PC-9 (cell line): ENCODE data around the gene PBX3. TPM values are rescaled to one million over a fixed set of nuclear protein-coding genes. Genes with fewer than 3 reads are reported as not detected.

Source experiments
- BruUV-seq: library from RNA; stranded (reverse); fragments of 400-500 nt; replicated peaks from 2 replicates; lab custom pipeline; 2021; lab: Mats Ljungman, UMichigan
- CTCF ChIA-PET: fragments of 300-600 bp; sonication (Branson Sonifier 250); formaldehyde crosslinking; loops from one replicate; lab custom pipeline; 2022; ENCODE audit warnings: antibody characterized with exemption; lab: Charles Lee
- POLR2A ChIA-PET: fragments of 300-600 bp; sonication (Branson Sonifier 250); formaldehyde crosslinking; loops from one replicate; lab custom pipeline; 2022; ENCODE audit warnings: antibody characterized with exemption; ENCODE audit not compliant: unreplicated experiment; lab: Charles Lee
- DNase-seq, 2 experiments: peaks; one replicate each; pipeline versions ENCODE4 v3.0.0 to v3.0.0-alpha.2; 2015 to 2022; ENCODE audit warnings: mixed read lengths in 1 of 2
- H2AFZ ChIP-seq: fragments of 200-600 bp; sonication (generic); 2 replicates; pipeline ENCODE4 v1.8.1; 2017; ENCODE audit warnings: antibody characterized with exemption
- H3F3A ChIP-seq: fragments of 200-600 bp; sonication (generic); 2 replicates; pipeline ENCODE4 v1.8.1; 2017; ENCODE audit warnings: antibody characterized with exemption, mild to moderate bottlenecking, low read depth; ENCODE audit not compliant: insufficient read depth
- H3K27ac ChIP-seq: fragments of 200-600 bp; sonication (generic); 2 replicates; pipeline ENCODE4 v1.6.1; 2016; ENCODE audit warnings: mixed run types
- H3K27me3 ChIP-seq: fragments of 200-600 bp; sonication (generic); 2 replicates; pipeline ENCODE4 v1.6.1; 2016; ENCODE audit warnings: low read depth, mixed run types; ENCODE audit not compliant: insufficient read depth
- H3K36me3 ChIP-seq: fragments of 200-600 bp; sonication (generic); 2 replicates; pipeline ENCODE4 v1.6.1; 2016; ENCODE audit warnings: low read depth, mixed run types
- H3K4me1 ChIP-seq: fragments of 200-600 bp; sonication (generic); replicated peaks from 2 replicates; pipeline ENCODE4 v1.6.1; 2016; ENCODE audit warnings: mixed run types; ENCODE audit not compliant: insufficient read depth
- H3K4me2 ChIP-seq: fragments of 200-600 bp; sonication (generic); 2 replicates; pipeline ENCODE4 v1.6.1; 2017; ENCODE audit warnings: mixed run types
- H3K4me3 ChIP-seq: fragments of 200-600 bp; sonication (generic); 2 replicates; pipeline ENCODE4 v1.6.1; 2016; ENCODE audit warnings: mixed run types
- H3K79me2 ChIP-seq: fragments of 200-600 bp; sonication (generic); 2 replicates; pipeline ENCODE4 v1.6.1; 2017; ENCODE audit warnings: low read depth, mixed run types
- H3K9me2 ChIP-seq: fragments of 200-600 bp; sonication (generic); 2 replicates; pipeline ENCODE4 v1.8.1; 2017; ENCODE audit warnings: mild to moderate bottlenecking; ENCODE audit not compliant: insufficient read depth
- H3K9me3 ChIP-seq: fragments of 200-600 bp; sonication (generic); 2 replicates; pipeline ENCODE4 v1.8.1; 2016; ENCODE audit warnings: low read depth; ENCODE audit not compliant: insufficient read depth
- H4K20me1 ChIP-seq: fragments of 200-600 bp; sonication (generic); 2 replicates; pipeline ENCODE4 v1.8.1; 2017; ENCODE audit not compliant: insufficient read depth
- EZH2 ChIP-seq: fragments of 200-600 bp; sonication (generic); IDR thresholded peaks from 2 replicates; pipeline ENCODE4 v1.8.0; 2017; ENCODE audit warnings: antibody characterized with exemption, low read depth
- intact Hi-C: fragments of 100-400 bp; cut with micrococcal nuclease; formaldehyde crosslinking; loops from one replicate; pipeline ENCODE4 v1.10.0; 2022; ENCODE audit not compliant: unreplicated experiment
- total RNA-seq: library from RNA; stranded (reverse); gene quantifications from 2 replicates; pipeline ENCODE4 v1.2.3, GENCODE V29; 2021
- TF ChIP-seq, protein P1 (sequence below): fragments of 200-600 bp; sonication (generic); conservative IDR thresholded peaks from 2 replicates; pipeline ENCODE4 v1.6.1; 2017; ENCODE audit warnings: mixed run types, antibody characterized with exemption, mild to moderate bottlenecking, moderate library complexity

PBX3 gene
- total RNA-seq, 1 experiment from 2014 or later: 18.3 TPM

DNA sequence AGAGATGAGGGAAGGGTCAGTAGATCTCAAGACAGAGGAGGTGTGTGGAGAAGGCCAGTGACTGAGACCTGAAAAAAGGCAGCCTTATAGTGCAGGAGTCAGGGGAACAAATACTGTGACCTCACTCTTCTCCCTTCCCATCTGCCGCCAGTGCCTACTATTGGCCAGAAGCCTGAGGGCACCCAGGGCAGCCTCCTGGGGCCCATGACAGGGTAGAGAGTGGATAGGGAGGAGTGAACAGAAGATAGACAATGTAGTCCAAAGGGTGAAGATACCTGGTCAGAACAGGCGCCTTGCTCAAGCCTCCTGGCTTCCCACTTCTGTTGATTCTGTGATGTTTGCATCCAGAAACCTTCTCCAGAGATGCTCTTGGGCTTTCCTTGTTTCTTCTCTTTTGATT is 196.7 kb downstream of the PBX3 start:
- H3K4me1 ChIP-seq: no peaks in the 10 kb centered on the region
- CTCF ChIA-PET: no interaction called here

GRCh38 chr9:125946397-125946796 is 199.2 kb downstream of the PBX3 start:
- POLR2A ChIA-PET: no interaction called here
- CTCF ChIA-PET: no interaction called here
- Histone ChIP-seq H3K9me2 (no peaks in the 10 kb centered on the region), H3K27ac (no peak overlapping the region), H3F3A (no peaks in the 10 kb centered on the region), H3K79me2 (no peaks in the 10 kb centered on the region), H4K20me1 (no peaks in the 10 kb centered on the region), H3K9me3 (no peaks in the 10 kb centered on the region; the same call in 1 of the 2 replicates), H3K4me3 (no peak overlapping the region), H3K4me1 (no peaks in the 10 kb centered on the region), H2AFZ (no peak overlapping the region), H3K36me3 (no peaks in the 10 kb centered on the region), H3K4me2 (no peak overlapping the region), H3K27me3 (no peaks in the 10 kb centered on the region)
- TF ChIP-seq, protein P1, sequence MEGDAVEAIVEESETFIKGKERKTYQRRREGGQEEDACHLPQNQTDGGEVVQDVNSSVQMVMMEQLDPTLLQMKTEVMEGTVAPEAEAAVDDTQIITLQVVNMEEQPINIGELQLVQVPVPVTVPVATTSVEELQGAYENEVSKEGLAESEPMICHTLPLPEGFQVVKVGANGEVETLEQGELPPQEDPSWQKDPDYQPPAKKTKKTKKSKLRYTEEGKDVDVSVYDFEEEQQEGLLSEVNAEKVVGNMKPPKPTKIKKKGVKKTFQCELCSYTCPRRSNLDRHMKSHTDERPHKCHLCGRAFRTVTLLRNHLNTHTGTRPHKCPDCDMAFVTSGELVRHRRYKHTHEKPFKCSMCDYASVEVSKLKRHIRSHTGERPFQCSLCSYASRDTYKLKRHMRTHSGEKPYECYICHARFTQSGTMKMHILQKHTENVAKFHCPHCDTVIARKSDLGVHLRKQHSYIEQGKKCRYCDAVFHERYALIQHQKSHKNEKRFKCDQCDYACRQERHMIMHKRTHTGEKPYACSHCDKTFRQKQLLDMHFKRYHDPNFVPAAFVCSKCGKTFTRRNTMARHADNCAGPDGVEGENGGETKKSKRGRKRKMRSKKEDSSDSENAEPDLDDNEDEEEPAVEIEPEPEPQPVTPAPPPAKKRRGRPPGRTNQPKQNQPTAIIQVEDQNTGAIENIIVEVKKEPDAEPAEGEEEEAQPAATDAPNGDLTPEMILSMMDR: no peak
- no peak for TF ChIP-seq EZH2
- BruUV-seq: no TSS peak
- intact Hi-C loops: no loop called here
- no peak for DNase-seq

More for the DNA sequence above, 196.7 kb downstream of the PBX3 start:
- Histone ChIP-seq H3K27me3 (no peaks in the 10 kb centered on the region), H3F3A (no peaks in the 10 kb centered on the region), H4K20me1 (no peaks in the 10 kb centered on the region), H3K9me2 (no peaks in the 10 kb centered on the region), H3K9me3 (no peaks in the 10 kb centered on the region; the same call in 1 of the 2 replicates), H3K36me3 (no peaks in the 10 kb centered on the region), H3K4me3 (no peak overlapping the region), H3K27ac (no peak overlapping the region), H2AFZ (no peak overlapping the region), H3K79me2 (no peaks in the 10 kb centered on the region), H3K4me2 (no peak overlapping the region)
- POLR2A ChIA-PET: no interaction called here
- BruUV-seq: no TSS peak
- no peak for DNase-seq
- intact Hi-C loops: no loop called here
- TF ChIP-seq EZH2: no peak
- TF ChIP-seq, protein P1: no peak

DNA sequence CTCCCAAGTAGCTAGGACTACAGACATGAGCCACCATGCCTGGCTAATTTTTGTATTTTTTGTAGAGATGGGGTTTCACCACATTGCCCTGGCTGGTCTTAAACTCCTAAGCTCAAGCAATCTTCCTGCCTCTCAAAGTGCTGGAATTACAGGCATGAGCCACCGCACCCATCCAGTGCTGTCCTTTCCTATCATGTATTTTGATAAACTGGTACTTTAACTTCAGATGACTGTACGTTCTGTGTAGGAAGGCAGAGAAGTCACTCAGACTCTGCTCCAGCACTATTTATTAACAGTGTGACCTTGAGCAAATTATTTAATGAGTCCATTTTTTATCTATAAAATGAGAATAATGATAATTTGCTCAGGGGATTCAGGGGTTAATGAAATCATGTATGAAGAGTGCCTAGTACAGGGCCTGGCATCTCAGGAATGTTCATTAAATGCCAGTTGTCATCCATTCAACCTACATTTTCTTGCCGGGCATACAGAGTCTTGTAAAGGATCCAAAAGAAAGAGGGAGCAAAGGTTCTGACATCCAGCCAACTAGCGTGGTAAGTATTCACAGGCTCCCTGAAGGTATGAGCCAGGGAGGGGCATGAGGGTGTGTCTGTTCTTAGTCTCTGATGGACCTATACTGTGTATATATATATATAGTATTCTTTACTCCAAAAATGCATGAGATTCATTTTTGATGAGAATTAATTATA is 201.9 kb downstream of the PBX3 start:
- BruUV-seq: no TSS peak
- ChIA-PET POLR2A (no interaction called here), CTCF (no interaction called here)
- H3K9me2 ChIP-seq: no peaks in the 10 kb centered on the region
- DNase-seq: peak in 1 of 2 experiments; percentile 21
- H3K36me3 ChIP-seq: no peaks in the 10 kb centered on the region
- no peaks in the 10 kb centered on the region for H4K20me1 ChIP-seq
- TF ChIP-seq, protein P1: no peak
- TF ChIP-seq EZH2: no peak
- intact Hi-C loops: no loop called here
- no peaks in the 10 kb centered on the region for H3K79me2 ChIP-seq
- no peaks in the 10 kb centered on the region for H3F3A ChIP-seq
- no peak overlapping the region for H3K4me2 ChIP-seq
- H3K27me3 ChIP-seq: no peaks in the 10 kb centered on the region
- no peak overlapping the region for H3K27ac ChIP-seq
- H3K4me3 ChIP-seq: no peak overlapping the region
- H3K9me3 ChIP-seq: no peaks in the 10 kb centered on the region; the same call in 1 of the 2 replicates
- no peak overlapping the region for H2AFZ ChIP-seq
- H3K4me1 ChIP-seq: no peaks in the 10 kb centered on the region
